ENCODE results near the gene RESF1.
"Not testable (repeated sequence)": the region's sequence is repeated elsewhere in the genome, so short reads cannot be mapped to it uniquely, and the experiment has no call there.

RESF1 gene

GRCh38 chr12:31959161-31959700 lies at the start of gene RESF1:
RESF1 (plus strand) TSS chr12:31959415; CDS start chr12:31980956, 21,541 bp downstream.
- DNase-seq, result peak; percentile 89

GRCh38 chr12:31914927-31915326 lies 44.3 kb upstream of the RESF1 start:
- no peak for DNase-seq

- no peak for DNase-seq
Measured at GRCh38 chr12:31915446-31915845, 43.8 kb upstream of the RESF1 start.

GRCh38 chr12:31922341-31923062 lies 36.7 kb upstream of the RESF1 start:
- no peak for DNase-seq

GRCh38 chr12:31923063-31923412 lies 36.2 kb upstream of the RESF1 start:
- peak; percentile 10 for DNase-seq

GRCh38 chr12:31928246-31929026 lies 30.8 kb upstream of the RESF1 start:
- peak; percentile 43 for DNase-seq

- DNase-seq, result peak; percentile 9
Measured at GRCh38 chr12:31929027-31929526, 30.1 kb upstream of the RESF1 start.

- DNase-seq, result peak; percentile 47
Measured at GRCh38 chr12:31931796-31932715, 27.2 kb upstream of the RESF1 start.

GRCh38 chr12:31944299-31944698 lies 14.9 kb upstream of the RESF1 start:
- DNase-seq, result no peak

GRCh38 chr12:31947971-31948370 lies 11.2 kb upstream of the RESF1 start:
- DNase-seq, result no peak

GRCh38 chr12:31948697-31949359 lies 10.4 kb upstream of the RESF1 start:
- not testable (repeated sequence) for DNase-seq

- no peak for DNase-seq
Measured at GRCh38 chr12:31950088-31950487, 9.1 kb upstream of the RESF1 start.

- no peak for DNase-seq
Measured at GRCh38 chr12:31950492-31950891, 8.7 kb upstream of the RESF1 start.

- no peak for DNase-seq
Measured at GRCh38 chr12:31951008-31951407, 8.2 kb upstream of the RESF1 start.

GRCh38 chr12:31951939-31952338 lies 7.3 kb upstream of the RESF1 start:
- no peak for DNase-seq

- DNase-seq, result no peak
Measured at GRCh38 chr12:31952418-31952817, 6.8 kb upstream of the RESF1 start.

- no peak for DNase-seq
Measured at GRCh38 chr12:31954925-31955858, 4.0 kb upstream of the RESF1 start.

- no peak for DNase-seq
Measured at GRCh38 chr12:31958569-31959160, 550 bp upstream of the RESF1 start.

GRCh38 chr12:31959701-31960391 lies 631 bp downstream of the RESF1 start:
- DNase-seq, result peak; percentile 72

GRCh38 chr12:31961137-31961536 lies 1.9 kb downstream of the RESF1 start:
- DNase-seq, result no peak
